NT2/D1 (cell line): ENCODE measurements around the gene PDLIM7.

Experiments used
- DNase-seq: peaks from one replicate; pipeline ENCODE4 v3.0.0-alpha.2; 2011; ENCODE audit warnings: low read depth, low spot score
- H3K27me3 ChIP-seq: 2 replicates; pipeline ENCODE4 v1.6.0; 2011; ENCODE audit warnings: mild to moderate bottlenecking; ENCODE audit not compliant: insufficient read length, insufficient read depth
- H3K36me3 ChIP-seq: 2 replicates; pipeline ENCODE4 v1.6.1; 2011; ENCODE audit warnings: mild to moderate bottlenecking, low read length, mixed read lengths; ENCODE audit not compliant: insufficient read depth, insufficient read length
- H3K4me1 ChIP-seq: 2 replicates; pipeline ENCODE4 v1.5.1; 2011; ENCODE audit not compliant: insufficient read depth, insufficient read length
- H3K4me3 ChIP-seq: 2 replicates; pipeline ENCODE4 v1.5.1; 2011; ENCODE audit warnings: low read depth; ENCODE audit not compliant: insufficient read length
- H3K9ac ChIP-seq: 2 replicates; pipeline ENCODE4 v1.6.0; 2011; ENCODE audit warnings: low read depth; ENCODE audit not compliant: insufficient read length
- H3K9me3 ChIP-seq: 2 replicates; pipeline ENCODE4 v1.5.1; 2011; ENCODE audit warnings: mild to moderate bottlenecking, low read length; ENCODE audit not compliant: insufficient read depth
- SUZ12 ChIP-seq: IDR thresholded peaks from 2 replicates; pipeline ENCODE4 v1.6.1; 2011; ENCODE audit not compliant: insufficient read length, insufficient read depth; ENCODE audit errors: extremely low read depth
- YY1 ChIP-seq: IDR thresholded peaks from 2 replicates; pipeline ENCODE4 v1.6.1; 2011; ENCODE audit not compliant: insufficient read length, insufficient read depth
- ZNF274 ChIP-seq: IDR thresholded peaks from 2 replicates; pipeline ENCODE4 v1.6.1; 2011; ENCODE audit warnings: mild to moderate bottlenecking, low read depth, low read length

Gene PDLIM7

GRCh38 chr5:177455661-177456590 lies 41.5 kb downstream of the PDLIM7 start:
- Histone ChIP-seq H3K9ac (peak overlapping the region; percentile 85), H3K4me1 (peaks cover 3% of the 10 kb centered on the region), H3K4me3 (peak overlapping the region; percentile 78), H3K9me3 (peaks cover 32% of the 10 kb centered on the region; the same call in 1 of the 2 replicates), H3K36me3 (peaks cover 47% of the 10 kb centered on the region), H3K27me3 (peaks cover 10% of the 10 kb centered on the region)
- peak; percentile 94 for DNase-seq
- TF ChIP-seq ZNF274 (no peak), YY1 (no peak), SUZ12 (no peak)

- Histone ChIP-seq H3K9me3 (peaks cover 26% of the 10 kb centered on the region; the same call in 1 of the 2 replicates), H3K9ac (peak overlapping the region; percentile 89), H3K4me1 (peaks cover 3% of the 10 kb centered on the region), H3K4me3 (peak overlapping the region; percentile 78), H3K27me3 (peaks cover 12% of the 10 kb centered on the region), H3K36me3 (peaks cover 41% of the 10 kb centered on the region)
- DNase-seq: peak; percentile 84
- TF ChIP-seq YY1 (no peak), ZNF274 (no peak), SUZ12 (no peak)
Observed at GRCh38 chr5:177455036-177455660, 42.3 kb downstream of the PDLIM7 start.

- Histone ChIP-seq H3K4me1 (peaks cover 3% of the 10 kb centered on the region), H3K4me3 (peak overlapping the region; percentile 78), H3K36me3 (peaks cover 35% of the 10 kb centered on the region), H3K9ac (peak overlapping the region; percentile 89), H3K27me3 (peaks cover 12% of the 10 kb centered on the region), H3K9me3 (peaks cover 21% of the 10 kb centered on the region; the same call in 1 of the 2 replicates)
- TF ChIP-seq SUZ12: no peak
- TF ChIP-seq YY1: no peak
- TF ChIP-seq ZNF274: no peak
- DNase-seq: peak; percentile 78
Observed at GRCh38 chr5:177454397-177455035, 42.9 kb downstream of the PDLIM7 start.

- Histone ChIP-seq H3K36me3 (peaks cover 29% of the 10 kb centered on the region), H3K27me3 (peaks cover 12% of the 10 kb centered on the region), H3K4me1 (peaks cover 3% of the 10 kb centered on the region), H3K9me3 (peaks cover 21% of the 10 kb centered on the region; the same call in 1 of the 2 replicates), H3K4me3 (peak overlapping the region; percentile 78), H3K9ac (peak overlapping the region; percentile 85)
- no peak for TF ChIP-seq YY1
- TF ChIP-seq ZNF274: no peak
- no peak for TF ChIP-seq SUZ12
- DNase-seq: no peak
Observed at GRCh38 chr5:177453852-177454396, 43.5 kb downstream of the PDLIM7 start.

- Histone ChIP-seq H3K9me3 (peaks cover 18% of the 10 kb centered on the region; the same call in 1 of the 2 replicates), H3K4me1 (peaks cover 10% of the 10 kb centered on the region), H3K9ac (peak overlapping the region; percentile 18), H3K36me3 (peaks cover 20% of the 10 kb centered on the region), H3K27me3 (peaks cover 12% of the 10 kb centered on the region), H3K4me3 (no peak overlapping the region)
- DNase-seq: no peak
- TF ChIP-seq YY1 (no peak), SUZ12 (no peak), ZNF274 (no peak)
Observed at GRCh38 chr5:177452688-177453638, 44.4 kb downstream of the PDLIM7 start.

GRCh38 chr5:177450667-177451424 lies 46.6 kb downstream of the PDLIM7 start:
- peaks cover 17% of the 10 kb centered on the region for H3K27me3 ChIP-seq
- H3K36me3 ChIP-seq: peaks cover 6% of the 10 kb centered on the region
- peaks cover 14% of the 10 kb centered on the region for H3K4me1 ChIP-seq
- DNase-seq: no peak
- no peak overlapping the region for H3K4me3 ChIP-seq
- H3K9me3 ChIP-seq: peaks cover 3% of the 10 kb centered on the region; the same call in 1 of the 2 replicates
- no peak overlapping the region for H3K9ac ChIP-seq
- TF ChIP-seq SUZ12 (no peak), YY1 (no peak), ZNF274 (no peak)
